Natural killer cell (primary cell): ENCODE measurements around the gene ZCCHC3. TPM values are rescaled to one million over a fixed set of nuclear protein-coding genes. Genes with fewer than 3 reads are reported as not detected.

ENCODE experiments used
- ATAC-seq, 3 donors: fragments of 150-1000 bp in 2 of 3; fragments of 200-7000 bp in 1 of 3; cut with Tn5 transposase; 1 replicate in 1 of 3; 2 replicates in 2 of 3; pipeline ENCODE4 v1.10.0; 2021; ENCODE audit warnings: mild to moderate bottlenecking in 2 of 3, moderate library complexity in 2 of 3
- DNase-seq, 2 donors: peaks; one replicate each; pipeline versions ENCODE4 v3.0.0 to v3.0.0-alpha.2; 2013 to 2021; ENCODE audit warnings: mixed read lengths in 1 of 2
- H3K27ac ChIP-seq: one replicate; pipeline ENCODE4 v1.5.1; 2013; ENCODE audit warnings: mild to moderate bottlenecking, low read length
- H3K27me3 ChIP-seq: one replicate; pipeline ENCODE4 v1.6.1; 2013; ENCODE audit warnings: low read length; ENCODE audit not compliant: control insufficient read depth, insufficient read depth
- H3K36me3 ChIP-seq: one replicate; pipeline ENCODE4 v1.6.1; 2013; ENCODE audit warnings: low read length; ENCODE audit not compliant: control insufficient read depth, insufficient read depth
- H3K4me1 ChIP-seq: one replicate; pipeline ENCODE4 v1.6.1; 2013; ENCODE audit warnings: low read length; ENCODE audit not compliant: control insufficient read depth, insufficient read depth
- H3K4me3 ChIP-seq: one replicate; pipeline ENCODE4 v1.5.1; 2013; ENCODE audit warnings: low read length
- H3K9me3 ChIP-seq: one replicate; pipeline ENCODE4 v1.6.1; 2013; ENCODE audit warnings: low read length; ENCODE audit not compliant: control insufficient read depth, insufficient read depth
- H3K27ac Mint-ChIP-seq, 2 donors: one replicate each; pipeline ENCODE4 v1.8.0; 2022; ENCODE audit warnings: mild to moderate bottlenecking in 2 of 2, mixed read lengths in 2 of 2, moderate library complexity in 1 of 2
- H3K27me3 Mint-ChIP-seq, 2 donors: one replicate each; pipeline ENCODE4 v1.8.0; 2022; ENCODE audit warnings: low read depth in 2 of 2, mixed read lengths in 2 of 2
- H3K36me3 Mint-ChIP-seq: one replicate; pipeline ENCODE4 v1.8.0; 2022; ENCODE audit warnings: mixed read lengths
- H3K4me1 Mint-ChIP-seq, 2 donors: one replicate each; pipeline ENCODE4 v1.8.0; 2022; ENCODE audit warnings: mixed read lengths in 2 of 2
- H3K4me3 Mint-ChIP-seq: one replicate; pipeline ENCODE4 v1.8.0; 2022; ENCODE audit warnings: mild to moderate bottlenecking, moderate library complexity, mixed read lengths
- H3K9me3 Mint-ChIP-seq, 2 donors: one replicate each; pipeline ENCODE4 v1.8.0; 2022; ENCODE audit warnings: mixed read lengths in 2 of 2
- CTCF ChIP-seq: fragments of 200-600 bp; IDR thresholded peaks from one replicate; pipeline ENCODE4 v1.8.0; 2022; ENCODE audit warnings: antibody characterized with exemption
- WGBS: methylation state at CpG from one replicate; pipeline ENCODE4 v1.1.7; 2013; ENCODE audit warnings: missing lambda C conversion rate; ENCODE audit not compliant: insufficient coverage; 5-methylcytosine and 5-hydroxymethylcytosine counted together
- intact Hi-C: fragments of 100-400 bp; cut with micrococcal nuclease; formaldehyde crosslinking; loops from one replicate; pipeline ENCODE4 v1.14.2; 2022
- total RNA-seq, 4 donors: library from RNA; stranded (reverse); fragments of 120-200 nt in 1 of 4; gene quantifications; one replicate each; pipeline versions ENCODE4 v1.2.3 to v1.2.4, GENCODE V29; 2013 to 2022

The ZCCHC3 gene
- total RNA-seq, 3 donors from 2014 or later (not counting 1 experiment from before 2014, with no cell fraction given): 19.2 to 24.0 (median 20.6) TPM

DNA sequence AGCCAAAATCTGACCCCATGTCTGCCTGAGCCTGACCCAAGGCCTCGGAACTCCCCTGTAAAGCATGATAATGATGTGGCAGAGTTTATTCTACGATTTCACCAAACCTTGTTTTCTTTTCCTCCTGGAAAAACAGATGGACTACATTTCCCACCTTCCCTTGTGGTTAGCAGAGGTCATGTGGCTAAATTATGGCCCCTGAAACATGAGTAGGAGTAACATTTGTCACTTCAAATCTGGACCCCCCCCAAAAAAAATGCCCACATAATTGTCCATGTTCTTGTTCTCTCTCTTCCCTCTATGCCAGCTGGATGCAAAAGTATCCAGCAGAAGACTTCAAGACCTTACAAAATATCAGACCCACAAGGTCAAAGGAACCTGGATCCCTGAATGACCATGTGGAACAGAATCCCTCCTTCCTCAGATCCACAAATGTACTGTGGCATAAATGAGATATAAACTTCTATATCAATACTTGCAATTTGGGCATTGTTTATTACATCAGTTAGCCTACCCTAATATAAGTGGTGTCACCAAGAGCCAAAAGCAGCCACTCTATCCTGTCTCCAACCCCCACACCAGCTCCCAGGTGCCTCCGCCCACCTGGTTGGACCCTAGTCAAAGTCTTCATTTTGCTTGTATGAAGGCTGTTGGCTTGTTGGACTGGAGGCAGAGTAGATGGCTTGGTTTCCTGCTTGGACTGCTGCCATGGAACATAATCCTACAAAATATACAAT, 8.2 kb upstream of the ZCCHC3 start:
- peaks cover 7 to 11% of the 10 kb centered on the region in 2 donors for H3K4me1 Mint-ChIP-seq
- Histone ChIP-seq H3K9me3 (no peaks in the 10 kb centered on the region), H3K27me3 (no peaks in the 10 kb centered on the region), H3K27ac (no peak overlapping the region), H3K4me1 (peaks cover 17% of the 10 kb centered on the region), H3K4me3 (no peak overlapping the region), H3K36me3 (no peaks in the 10 kb centered on the region)
- H3K9me3 Mint-ChIP-seq: no peaks in the 10 kb centered on the region
- no peaks in the 10 kb centered on the region for H3K36me3 Mint-ChIP-seq
- H3K4me3 Mint-ChIP-seq: no peak overlapping the region
- no peaks in the 10 kb centered on the region for H3K27me3 Mint-ChIP-seq
- no peak for TF ChIP-seq CTCF
- no peak for DNase-seq
- ATAC-seq: no peak
- intact Hi-C loops: no loop called here
- H3K27ac Mint-ChIP-seq: no peak overlapping the region
- WGBS: 100% methylated on average over 2 of the region's 3 CpGs

DNA sequence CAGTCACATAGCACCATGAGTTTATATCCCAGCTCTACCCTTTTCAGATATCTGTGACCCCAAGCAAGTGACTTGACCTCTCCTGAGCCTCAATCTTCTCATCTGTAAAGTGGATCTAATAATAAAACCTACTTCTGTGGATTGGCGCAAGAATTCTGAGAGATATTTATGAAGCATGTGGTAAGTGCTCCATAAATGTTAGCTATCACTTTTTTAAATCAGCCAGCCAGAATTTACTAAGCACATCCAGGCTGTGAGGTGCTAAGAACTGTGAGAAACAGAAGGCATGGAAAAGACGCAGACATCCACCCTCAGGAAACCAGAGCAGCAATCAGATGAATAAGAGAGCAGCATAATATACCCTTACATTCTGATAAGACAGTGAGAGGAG, 7.7 kb upstream of the ZCCHC3 start:
- no peaks in the 10 kb centered on the region for H3K9me3 Mint-ChIP-seq
- H3K4me3 Mint-ChIP-seq: no peak overlapping the region
- intact Hi-C loops: no loop called here
- no peak overlapping the region for H3K27ac Mint-ChIP-seq
- WGBS: no CpG with 5 or more reads among the region's 2 CpGs
- H3K36me3 Mint-ChIP-seq: no peaks in the 10 kb centered on the region
- no peak for ATAC-seq
- Histone ChIP-seq H3K9me3 (no peaks in the 10 kb centered on the region), H3K27ac (peak overlapping the region; percentile 10), H3K36me3 (no peaks in the 10 kb centered on the region), H3K4me3 (peak overlapping the region; percentile 48), H3K27me3 (no peaks in the 10 kb centered on the region), H3K4me1 (peaks cover 17% of the 10 kb centered on the region)
- DNase-seq: no peak
- TF ChIP-seq CTCF: no peak
- H3K27me3 Mint-ChIP-seq: no peaks in the 10 kb centered on the region
- H3K4me1 Mint-ChIP-seq: peaks cover 7 to 11% of the 10 kb centered on the region in 2 donors

GRCh38 chr20:290084-290831, 7.1 kb upstream of the ZCCHC3 start, which contains the start of gene C20orf96:
C20orf96 (minus strand) TSS chr20:290750; CDS start chr20:290610, 140 bp downstream.
- under 1% methylated on average over 39 of the region's 43 CpGs for WGBS
- no peaks in the 10 kb centered on the region for H3K27me3 Mint-ChIP-seq
- Histone ChIP-seq H3K4me1 (peaks cover 17% of the 10 kb centered on the region), H3K36me3 (no peaks in the 10 kb centered on the region), H3K27ac (peak within 1 kb of the TSS; percentile 10), H3K4me3 (peak within 1 kb of the TSS; percentile 48), H3K27me3 (no peaks in the 10 kb centered on the region), H3K9me3 (no peaks in the 10 kb centered on the region)
- peak; percentile 80 to 91 for DNase-seq
- peak; percentile 95 to 97 (median 97) for ATAC-seq
- TF ChIP-seq CTCF: no peak
- H3K4me3 Mint-ChIP-seq: no peak within 1 kb of the TSS
- no peak within 1 kb of the TSS for H3K27ac Mint-ChIP-seq
- intact Hi-C loops: no loop called here
- H3K4me1 Mint-ChIP-seq: peaks cover 7 to 11% of the 10 kb centered on the region in 2 donors
- no peaks in the 10 kb centered on the region for H3K36me3 Mint-ChIP-seq
- H3K9me3 Mint-ChIP-seq: no peaks in the 10 kb centered on the region
